IMR-90 (cell line): ENCODE data around the gene REG3A.

Experiments used
- BHLHE40 ChIP-seq: fragments of 150-350 bp; IDR thresholded peaks from 2 replicates; pipeline ENCODE4 v1.6.1; 2016; ENCODE audit warnings: mild to moderate bottlenecking, low read depth, low read length
- CEBPB ChIP-seq: IDR thresholded peaks from 2 replicates; pipeline ENCODE4 v1.6.1; 2012; ENCODE audit warnings: low read depth, low read length, improper control_type of control experiment
- CTCF ChIP-seq: conservative IDR thresholded peaks from 2 replicates; pipeline ENCODE4 v1.5.1; 2012; ENCODE audit warnings: mild to moderate bottlenecking, low read depth, low read length, improper control_type of control experiment
- FOS ChIP-seq: fragments of 150-350 bp; IDR thresholded peaks from 2 replicates; pipeline ENCODE4 v1.6.1; 2016; ENCODE audit warnings: low read depth, low read length
- MAFK ChIP-seq: IDR thresholded peaks from 2 replicates; pipeline ENCODE4 v1.6.1; 2012; ENCODE audit warnings: low read depth, low read length, improper control_type of control experiment
- MAZ ChIP-seq: IDR thresholded peaks from 2 replicates; pipeline ENCODE4 v1.6.1; 2012; ENCODE audit warnings: low read depth, mild to moderate bottlenecking, low read length, improper control_type of control experiment, moderate library complexity, borderline replicate concordance
- POLR2A ChIP-seq: IDR thresholded peaks from 2 replicates; pipeline ENCODE4 v1.6.1; 2012; ENCODE audit warnings: mild to moderate bottlenecking, low read depth, low read length
- RAD21 ChIP-seq: IDR thresholded peaks from 2 replicates; pipeline ENCODE4 v1.6.1; 2012; ENCODE audit warnings: low read length, improper control_type of control experiment
- RCOR1 ChIP-seq: IDR thresholded peaks from 2 replicates; pipeline ENCODE4 v1.6.1; 2012; ENCODE audit warnings: mild to moderate bottlenecking, low read length, improper control_type of control experiment; ENCODE audit not compliant: insufficient replicate concordance
- RFX5 ChIP-seq: IDR thresholded peaks from 2 replicates; pipeline ENCODE4 v1.8.0; 2012; ENCODE audit warnings: low read depth, mild to moderate bottlenecking, low read length, moderate library complexity
- SMC3 ChIP-seq: fragments of 150-350 bp; IDR thresholded peaks from 2 replicates; pipeline ENCODE4 v1.6.1; 2016; ENCODE audit warnings: low read depth, mild to moderate bottlenecking, antibody characterized with exemption, low read length, moderate library complexity
- USF2 ChIP-seq: fragments of 150-350 bp; IDR thresholded peaks from 2 replicates; pipeline ENCODE4 v1.6.1; 2017; ENCODE audit warnings: mild to moderate bottlenecking, antibody characterized with exemption, low read length, low read depth

GRCh38 chr2:79131687-79132086 is 27.9 kb downstream of the REG3A start:
- TF ChIP-seq RFX5 (no peak), CTCF (no peak), POLR2A (no peak), MAZ (no peak), RCOR1 (no peak), USF2 (no peak), RAD21 (no peak), MAFK (no peak), SMC3 (no peak), CEBPB (no peak), BHLHE40 (no peak), FOS (no peak)
